ENCODE data around the gene EXT2.

The EXT2 gene

DNA sequence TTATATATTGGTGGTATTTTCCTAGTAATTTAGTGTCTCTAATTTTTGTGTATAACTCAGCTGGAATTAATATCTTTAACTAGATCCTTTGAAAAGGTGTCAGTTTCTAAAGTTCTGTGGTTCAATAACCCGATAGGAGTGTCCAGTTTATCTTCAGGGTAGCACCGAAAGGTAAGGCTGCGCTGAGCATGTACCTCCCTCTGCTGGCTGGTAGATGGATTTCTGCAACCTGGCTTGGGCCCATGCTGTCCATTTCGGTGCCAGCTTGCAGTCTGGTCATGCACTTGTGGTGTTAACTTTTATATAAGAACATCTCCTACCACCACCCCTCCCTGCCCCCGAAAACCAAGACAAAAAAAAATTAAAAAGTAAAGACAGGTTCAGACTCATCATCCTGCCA is 24.7 kb downstream of the EXT2 start:
- H3K18ac ChIP-seq (ENCODE audit: low read depth in 1 of 2, low read length in 2 of 2) = no peak overlapping the region
- H4K91ac ChIP-seq (ENCODE audit: low read length) = no peak overlapping the region
- H3K14ac ChIP-seq (ENCODE audit: low read length in 2 of 2) = no peak overlapping the region
- no peak overlapping the region for H2BK12ac ChIP-seq (ENCODE audit: low read length in 2 of 2)
- WGBS = 92% methylated on average over 3 of the region's 5 CpGs
- no peak overlapping the region for H4K8ac ChIP-seq (ENCODE audit: low read length)
- no peak overlapping the region for H3K9ac ChIP-seq (ENCODE audit: low read length)
- no peak overlapping the region for H3K27ac ChIP-seq (ENCODE audit: low read length, poor library complexity, severe bottlenecking)
- no peaks in the 10 kb centered on the region for H3K27me3 ChIP-seq (ENCODE audit: control insufficient read depth in 1 of 2, insufficient read depth in 1 of 2, low read length in 2 of 2)
- peaks cover 6% of the 10 kb centered on the region for H3K79me1 ChIP-seq (replicated peaks; ENCODE audit: low read length, poor library complexity, severe bottlenecking)
- no peak overlapping the region for H2BK120ac ChIP-seq (ENCODE audit: low read depth, low read length)
- peaks cover 20 to 77% of the 10 kb centered on the region in 2 experiments for H3K36me3 ChIP-seq (ENCODE audit: control insufficient read depth in 1 of 2, insufficient read depth in 2 of 2, low read depth in 1 of 2, low read length in 2 of 2)
- no peak overlapping the region for H3K23ac ChIP-seq (ENCODE audit: low read length in 2 of 2)
- no peak overlapping the region for H3K4me2 ChIP-seq (ENCODE audit: low read length, poor library complexity, severe bottlenecking)
- no peaks in the 10 kb centered on the region for H3K4me1 ChIP-seq (ENCODE audit: control insufficient read depth, insufficient read depth, low read depth, low read length)
- H2AK5ac ChIP-seq (ENCODE audit: low read length, severe bottlenecking) = no peak overlapping the region
- H3K9me3 ChIP-seq (ENCODE audit: control insufficient read depth, low read length) = no peaks in the 10 kb centered on the region
- H2AFZ ChIP-seq (ENCODE audit: low read depth, low read length) = no peak overlapping the region
- peak overlapping the region in 1 of 2 experiments; percentile 28 for H3K4me3 ChIP-seq (ENCODE audit: insufficient read depth in 1 of 2, low read depth in 1 of 2, low read length in 2 of 2)
- DNase-seq = no peak
- no peak overlapping the region for H2BK15ac ChIP-seq (ENCODE audit: low read depth, poor library complexity, severe bottlenecking)
- no peak overlapping the region for H3K4ac ChIP-seq (ENCODE audit: low read depth in 1 of 2, low read length in 2 of 2)
- H2BK5ac ChIP-seq (ENCODE audit: low read depth, low read length, poor library complexity, severe bottlenecking) = no peak overlapping the region

DNA sequence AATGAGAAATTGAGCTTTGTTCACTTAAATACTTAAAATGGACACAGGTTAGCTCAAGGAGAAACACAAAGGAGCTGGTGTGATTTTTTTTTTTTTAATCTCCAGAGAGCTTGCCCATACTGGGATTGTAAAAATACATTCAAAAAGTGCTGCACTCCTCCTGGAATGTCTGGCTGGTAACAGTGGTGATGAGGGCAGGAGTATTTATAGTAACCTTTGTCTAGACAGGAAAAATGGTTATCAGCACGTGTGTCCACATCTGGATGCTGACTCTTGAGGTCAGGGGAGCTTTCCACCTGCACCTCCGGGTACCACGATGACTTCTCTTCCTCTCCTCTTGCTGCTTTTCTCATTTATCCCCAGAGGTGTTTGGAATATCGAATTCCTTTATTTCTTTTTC is 30.1 kb downstream of the EXT2 start:
- H3K36me3 ChIP-seq (ENCODE audit: control insufficient read depth in 1 of 2, insufficient read depth in 2 of 2, low read depth in 1 of 2, low read length in 2 of 2) = peaks cover 15 to 85% of the 10 kb centered on the region in 2 experiments

DNA sequence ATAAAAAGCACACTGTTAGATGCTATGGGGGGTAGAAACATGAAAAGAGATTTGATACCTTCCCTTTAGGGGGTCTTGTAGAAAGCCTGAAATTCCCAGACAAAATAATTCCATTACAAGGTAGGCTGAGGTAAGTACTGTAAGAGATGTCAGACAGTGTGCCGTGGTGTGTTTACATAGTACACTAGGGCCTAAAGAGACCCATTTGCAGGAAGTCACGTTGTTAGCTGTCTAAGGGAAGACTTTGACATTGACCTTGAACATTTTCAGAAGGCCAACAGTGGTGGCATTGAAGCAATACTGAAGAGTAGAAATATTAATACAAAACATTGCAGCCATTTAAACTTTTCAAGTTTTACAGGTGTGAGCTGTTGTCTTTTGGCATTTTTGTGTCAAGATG is 30.8 kb downstream of the EXT2 start:
- no peak overlapping the region for H3K9ac ChIP-seq (ENCODE audit: low read length)
- no peak overlapping the region for H4K91ac ChIP-seq (ENCODE audit: low read length)
- H3K9me3 ChIP-seq (ENCODE audit: control insufficient read depth, low read length) = no peaks in the 10 kb centered on the region
- H2BK15ac ChIP-seq (ENCODE audit: low read depth, poor library complexity, severe bottlenecking) = no peak overlapping the region
- peaks cover 18 to 86% of the 10 kb centered on the region in 2 experiments for H3K36me3 ChIP-seq (ENCODE audit: control insufficient read depth in 1 of 2, insufficient read depth in 2 of 2, low read depth in 1 of 2, low read length in 2 of 2)
- no peak overlapping the region for H3K27ac ChIP-seq (ENCODE audit: low read length, poor library complexity, severe bottlenecking)
- WGBS = 100% methylated on average over 1 of the region's 2 CpGs
- no peak overlapping the region for H3K23ac ChIP-seq (ENCODE audit: low read length in 2 of 2)
- no peak overlapping the region for H3K14ac ChIP-seq (ENCODE audit: low read length in 2 of 2)
- H4K8ac ChIP-seq (ENCODE audit: low read length) = no peak overlapping the region
- no peak overlapping the region for H3K4me3 ChIP-seq (ENCODE audit: insufficient read depth in 1 of 2, low read depth in 1 of 2, low read length in 2 of 2)
- no peak overlapping the region for H3K18ac ChIP-seq (ENCODE audit: low read depth in 1 of 2, low read length in 2 of 2)
- H3K4ac ChIP-seq (ENCODE audit: low read depth in 1 of 2, low read length in 2 of 2) = no peak overlapping the region
- H2BK12ac ChIP-seq (ENCODE audit: low read length in 2 of 2) = no peak overlapping the region
- H2AK5ac ChIP-seq (ENCODE audit: low read length, severe bottlenecking) = no peak overlapping the region
- H3K4me1 ChIP-seq (ENCODE audit: control insufficient read depth, insufficient read depth, low read depth, low read length) = no peaks in the 10 kb centered on the region
- peaks cover 5% of the 10 kb centered on the region for H3K79me1 ChIP-seq (replicated peaks; ENCODE audit: low read length, poor library complexity, severe bottlenecking)
- no peak overlapping the region for H2AFZ ChIP-seq (ENCODE audit: low read depth, low read length)
- H3K27me3 ChIP-seq (ENCODE audit: control insufficient read depth in 1 of 2, insufficient read depth in 1 of 2, low read length in 2 of 2) = no peaks in the 10 kb centered on the region
- no peak overlapping the region for H3K4me2 ChIP-seq (ENCODE audit: low read length, poor library complexity, severe bottlenecking)
- DNase-seq = no peak
- no peak overlapping the region for H2BK120ac ChIP-seq (ENCODE audit: low read depth, low read length)
- no peak overlapping the region for H2BK5ac ChIP-seq (ENCODE audit: low read depth, low read length, poor library complexity, severe bottlenecking)

More for the DNA sequence above, 30.1 kb downstream of the EXT2 start:
- Histone ChIP-seq H2AK5ac (ENCODE audit: low read length, severe bottlenecking) (no peak overlapping the region), H2AFZ (ENCODE audit: low read depth, low read length) (no peak overlapping the region), H3K27me3 (ENCODE audit: control insufficient read depth in 1 of 2, insufficient read depth in 1 of 2, low read length in 2 of 2) (no peaks in the 10 kb centered on the region), H2BK120ac (ENCODE audit: low read depth, low read length) (no peak overlapping the region), H3K4me3 (ENCODE audit: insufficient read depth in 1 of 2, low read depth in 1 of 2, low read length in 2 of 2) (no peak overlapping the region), H3K14ac (ENCODE audit: low read length in 2 of 2) (no peak overlapping the region), H4K91ac (ENCODE audit: low read length) (no peak overlapping the region), H2BK12ac (ENCODE audit: low read length in 2 of 2) (no peak overlapping the region), H3K4me2 (ENCODE audit: low read length, poor library complexity, severe bottlenecking) (no peak overlapping the region), H3K27ac (ENCODE audit: low read length, poor library complexity, severe bottlenecking) (no peak overlapping the region), H4K8ac (ENCODE audit: low read length) (no peak overlapping the region), H3K23ac (ENCODE audit: low read length in 2 of 2) (no peak overlapping the region), H2BK5ac (ENCODE audit: low read depth, low read length, poor library complexity, severe bottlenecking) (no peak overlapping the region), H3K18ac (ENCODE audit: low read depth in 1 of 2, low read length in 2 of 2) (no peak overlapping the region), H3K4ac (ENCODE audit: low read depth in 1 of 2, low read length in 2 of 2) (no peak overlapping the region), H3K9me3 (ENCODE audit: control insufficient read depth, low read length) (no peaks in the 10 kb centered on the region), H2BK15ac (ENCODE audit: low read depth, poor library complexity, severe bottlenecking) (no peak overlapping the region), H3K9ac (ENCODE audit: low read length) (no peak overlapping the region), H3K4me1 (ENCODE audit: control insufficient read depth, insufficient read depth, low read depth, low read length) (no peaks in the 10 kb centered on the region), H3K79me1 (replicated peaks; ENCODE audit: low read length, poor library complexity, severe bottlenecking) (peaks cover 5% of the 10 kb centered on the region)
- no peak for DNase-seq
- WGBS = 88% methylated on average over 1 of the region's 4 CpGs

DNA sequence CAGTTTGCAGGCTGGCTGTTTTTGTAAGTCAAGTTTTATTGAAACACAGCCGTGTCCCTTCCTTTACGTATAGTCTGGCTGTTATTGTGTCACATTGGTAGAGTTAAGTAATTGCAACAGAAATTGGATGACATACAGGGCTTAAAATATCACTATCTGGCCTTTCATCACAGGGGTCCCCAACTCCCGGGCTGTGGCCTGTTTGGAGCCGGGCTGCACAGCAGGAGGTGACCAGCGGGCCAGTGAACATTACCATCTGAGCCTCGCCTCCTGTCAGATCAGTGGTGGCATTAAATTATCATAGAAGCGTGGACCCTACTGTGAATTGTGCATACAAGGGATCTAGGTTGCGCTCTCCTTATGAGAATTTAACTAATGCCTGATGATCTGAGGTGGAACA is 31.7 kb downstream of the EXT2 start:
- Histone ChIP-seq H3K36me3 (ENCODE audit: control insufficient read depth in 1 of 2, insufficient read depth in 2 of 2, low read depth in 1 of 2, low read length in 2 of 2) (peaks cover 14 to 85% of the 10 kb centered on the region in 2 experiments), H3K4ac (ENCODE audit: low read depth in 1 of 2, low read length in 2 of 2) (no peak overlapping the region), H4K91ac (ENCODE audit: low read length) (no peak overlapping the region), H3K18ac (ENCODE audit: low read depth in 1 of 2, low read length in 2 of 2) (no peak overlapping the region), H2AK5ac (ENCODE audit: low read length, severe bottlenecking) (no peak overlapping the region), H3K23ac (ENCODE audit: low read length in 2 of 2) (no peak overlapping the region), H3K9ac (ENCODE audit: low read length) (no peak overlapping the region), H3K9me3 (ENCODE audit: control insufficient read depth, low read length) (no peaks in the 10 kb centered on the region), H2BK15ac (ENCODE audit: low read depth, poor library complexity, severe bottlenecking) (no peak overlapping the region), H3K27ac (ENCODE audit: low read length, poor library complexity, severe bottlenecking) (no peak overlapping the region), H3K4me3 (ENCODE audit: insufficient read depth in 1 of 2, low read depth in 1 of 2, low read length in 2 of 2) (no peak overlapping the region), H4K8ac (ENCODE audit: low read length) (no peak overlapping the region), H2BK120ac (ENCODE audit: low read depth, low read length) (no peak overlapping the region), H3K4me1 (ENCODE audit: control insufficient read depth, insufficient read depth, low read depth, low read length) (no peaks in the 10 kb centered on the region), H2BK5ac (ENCODE audit: low read depth, low read length, poor library complexity, severe bottlenecking) (no peak overlapping the region), H3K4me2 (ENCODE audit: low read length, poor library complexity, severe bottlenecking) (no peak overlapping the region), H2AFZ (ENCODE audit: low read depth, low read length) (no peak overlapping the region), H3K27me3 (ENCODE audit: control insufficient read depth in 1 of 2, insufficient read depth in 1 of 2, low read length in 2 of 2) (no peaks in the 10 kb centered on the region), H3K79me1 (replicated peaks; ENCODE audit: low read length, poor library complexity, severe bottlenecking) (peaks cover 2% of the 10 kb centered on the region), H3K14ac (ENCODE audit: low read length in 2 of 2) (no peak overlapping the region), H2BK12ac (ENCODE audit: low read length in 2 of 2) (no peak overlapping the region)
- no peak for DNase-seq
- 94% methylated on average over 8 of the region's 8 CpGs for WGBS
